ENCODE data around the gene MALSU1. TPM values are rescaled to one million over a fixed set of nuclear protein-coding genes. Genes with fewer than 3 reads are reported as not detected.

The MALSU1 gene
- total and polyA plus RNA-seq, 2 of the 13 experiments (the other 11 are each of a cell fraction or from before 2014, with no cell fraction given) = 72.0 to 141 TPM

GRCh38 chr7:23294549-23295400 lies 4.4 kb upstream of the MALSU1 start (continued):
- TF ChIP-seq ZNF574 (CRISPR knock-in tag; IDR thresholded peaks at IDR 0.05) (peak; percentile 36; the same call in 1 of the 2 replicates), HNF4G (IDR thresholded peaks at IDR 0.05; ENCODE audit: borderline replicate concordance, low read depth, low read length) (peak; percentile 52), HNF4G (CRISPR knock-in tag; IDR thresholded peaks at IDR 0.05; ENCODE audit: borderline replicate concordance, low read depth) (peak; percentile 38; the same call in 1 of the 2 replicates), SOX13 (IDR thresholded peaks at IDR 0.05) (0 out of 2 replicates have a peak, but pooled peaks have one; percentile 32), SOX13 (CRISPR knock-in tag; conservative IDR thresholded peaks at IDR 0.05 in 1 of 2, IDR thresholded peaks at IDR 0.05 in 1 of 2) (peak in 1 of 2 experiments; percentile 85; a peak in 2 of 4 replicates), PPARG (CRISPR knock-in tag; conservative IDR thresholded peaks at IDR 0.05) (0 out of 2 replicates have a peak, but pooled peaks have one; percentile 32), ZNF644 (CRISPR knock-in tag; IDR thresholded peaks at IDR 0.05; ENCODE audit: low read depth) (peak; percentile 94), ZNF432 (CRISPR knock-in tag; IDR thresholded peaks at IDR 0.05; ENCODE audit: borderline replicate concordance) (no peak), ZNF792 (CRISPR knock-in tag; IDR thresholded peaks at IDR 0.05) (0 out of 2 replicates have a peak, but pooled peaks have one; percentile 20), ASH2L (IDR thresholded peaks at IDR 0.05; ENCODE audit: insufficient read length, low read depth, low read length) (peak; percentile 89), HNRNPUL1 (IDR thresholded peaks at IDR 0.05; ENCODE audit: low read depth, low read length) (0 out of 2 replicates have a peak, but pooled peaks have one; percentile 41), ZNF879 (CRISPR knock-in tag; IDR thresholded peaks at IDR 0.05) (no peak), SP140L (CRISPR knock-in tag; IDR thresholded peaks at IDR 0.05; ENCODE audit: borderline replicate concordance) (peak; percentile 31; the same call in 1 of the 2 replicates), BATF2 (CRISPR knock-in tag; IDR thresholded peaks at IDR 0.05) (no peak), ZNF331 (CRISPR knock-in tag; IDR thresholded peaks at IDR 0.05) (peak; percentile 27; the same call in 1 of the 2 replicates), ZNF318 (CRISPR knock-in tag; IDR thresholded peaks at IDR 0.05) (0 out of 2 replicates have a peak, but pooled peaks have one; percentile 56)
